OCI-LY1 (cell line): ENCODE measurements around the gene DYNLRB1.

Experiments
- CTCF ChIP-seq: fragments of 200-600 bp; sonication (generic), shearing (Covaris generic); IDR thresholded peaks from 2 replicates; pipeline ENCODE4 v1.5.1; 2017; ENCODE audit warnings: mild to moderate bottlenecking, antibody characterized with exemption, low read length, moderate library complexity, mixed read lengths
- EZH2 ChIP-seq: fragments of 200-600 bp; sonication (generic), shearing (Covaris generic); IDR thresholded peaks from 2 replicates; pipeline ENCODE4 v1.8.0; 2017; ENCODE audit warnings: borderline replicate concordance, mixed run types, mild to moderate bottlenecking, antibody characterized with exemption, low read length, moderate library complexity, mixed read lengths

DNA sequence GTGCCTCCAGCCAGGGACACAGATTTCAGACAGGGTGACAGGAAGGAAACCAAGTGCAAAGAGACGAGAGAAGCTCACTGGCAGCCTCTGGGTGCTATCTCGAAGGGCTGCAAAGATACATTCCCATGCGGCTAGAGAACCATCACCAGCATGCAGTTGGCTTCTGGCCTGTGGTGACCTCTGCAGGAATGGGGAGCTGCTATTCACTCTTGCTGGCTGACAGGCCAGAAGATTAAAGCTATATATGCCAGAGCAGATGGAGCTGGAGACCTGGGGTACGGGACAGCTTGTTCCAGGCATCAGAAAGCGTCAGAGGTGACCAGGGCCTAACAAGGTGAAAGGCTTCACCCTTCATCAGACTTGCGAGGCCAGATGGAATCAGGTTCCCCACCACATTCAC lies 62.3 kb downstream of the DYNLRB1 start:
- TF ChIP-seq CTCF (no peak), EZH2 (no peak)
